Right lung (tissue), 5 donors: ENCODE measurements around the gene DRAXIN. TPM values are rescaled to one million over a fixed set of nuclear protein-coding genes. Genes with fewer than 3 reads are reported as not detected.

Experiments used
- DNase-seq, 2 donors: peaks; one replicate each; pipeline ENCODE4 v3.0.0-alpha.2; 2013
- polyA plus RNA-seq, 5 donors: library from polyadenylated mRNA; unstranded; fragments of 120-200 nt; gene quantifications; one replicate each; pipeline versions ENCODE4 v1.2.1 to v1.2.3, GENCODE V29; 2013; ENCODE audit warnings: inconsistent platforms in 1 of 5, low replicate concordance in 1 of 5; ENCODE audit not compliant: insufficient read length in 5 of 5, insufficient read depth in 1 of 5

Gene DRAXIN
- polyA plus RNA-seq, 5 donors = 1.9 to 2.7 (median 2.2) TPM

- no peak for DNase-seq
Measured at GRCh38 chr1:11764115-11764514, 72.6 kb downstream of the DRAXIN start.

GRCh38 chr1:11764519-11764918 lies 73.0 kb downstream of the DRAXIN start:
- DNase-seq = no peak

- DNase-seq = no peak
Measured at GRCh38 chr1:11765661-11766428, 74.3 kb downstream of the DRAXIN start.

GRCh38 chr1:11766429-11766776 lies 74.9 kb downstream of the DRAXIN start:
- no peak for DNase-seq

GRCh38 chr1:11767922-11768704 lies 76.6 kb downstream of the DRAXIN start:
- no peak for DNase-seq

GRCh38 chr1:11768821-11769220 lies 77.3 kb downstream of the DRAXIN start:
- DNase-seq = no peak

GRCh38 chr1:11769274-11769673 lies 77.8 kb downstream of the DRAXIN start:
- no peak for DNase-seq

- no peak for DNase-seq
Measured at GRCh38 chr1:11770011-11770410, 78.5 kb downstream of the DRAXIN start.

GRCh38 chr1:11771481-11772043 lies 80.1 kb downstream of the DRAXIN start:
- DNase-seq = no peak

GRCh38 chr1:11772458-11772857 lies 80.9 kb downstream of the DRAXIN start:
- DNase-seq = no peak

GRCh38 chr1:11774753-11775152 lies 83.2 kb downstream of the DRAXIN start:
- no peak for DNase-seq

Other genes starting within 250 kb of the DRAXIN start
- under 1 TPM; 0.42 to 0.89 (median 0.50) TPM for gene DISP3, start 212.6 kb upstream of the DRAXIN start, polyA plus RNA-seq
- 1 to 10 TPM in 1 of 5 donors, under 1 TPM in 4; 0.52 to 1.5 (median 0.73) TPM for gene FBXO2, start 37.3 kb upstream of the DRAXIN start, polyA plus RNA-seq
- gene FBXO44, start 36.8 kb upstream of the DRAXIN start, polyA plus RNA-seq = 10 to 100 TPM; 10.4 to 20.3 (median 15.8) TPM
- gene FBXO6, start 27.5 kb upstream of the DRAXIN start, polyA plus RNA-seq = 1 to 10 TPM; 4.5 to 7.8 (median 5.4) TPM
- gene MAD2L2, start 10.6 kb upstream of the DRAXIN start, polyA plus RNA-seq = 10 to 100 TPM; 43.0 to 61.5 (median 46.7) TPM
- 10 to 100 TPM; 22.0 to 32.8 (median 29.6) TPM for gene AGTRAP, start 44.4 kb downstream of the DRAXIN start, polyA plus RNA-seq
- gene C1orf167, start 70.5 kb downstream of the DRAXIN start, polyA plus RNA-seq = under 1 TPM in 2 of 5 donors, not detected in 3; 0.29 to 0.55 TPM
- gene MTHFR, start 114.3 kb downstream of the DRAXIN start, polyA plus RNA-seq = 10 to 100 TPM; 13.4 to 24.2 (median 21.2) TPM
- 10 to 100 TPM; 17.2 to 24.2 (median 18.4) TPM for gene CLCN6, start 114.5 kb downstream of the DRAXIN start, polyA plus RNA-seq
- 1 to 10 TPM in 2 of 5 donors, under 1 TPM in 3; 0.43 to 1.5 (median 0.73) TPM for gene NPPA, start 156.1 kb downstream of the DRAXIN start, polyA plus RNA-seq
- not detected for gene NPPB, start 167.2 kb downstream of the DRAXIN start, polyA plus RNA-seq
- gene KIAA2013, start 234.7 kb downstream of the DRAXIN start, polyA plus RNA-seq = 10 to 100 TPM; 25.5 to 41.1 (median 32.7) TPM
- 100 to 1,000 TPM in 4 of 5 donors, 10 to 100 TPM in 1; 88.8 to 148 (median 135) TPM for gene PLOD1, start 243.0 kb downstream of the DRAXIN start, polyA plus RNA-seq